Cardiac fibroblast (primary cell): Measurements from ENCODE around the gene DNAJC3.
A peak's percentile ranks its signal among the peaks of the same experiment; 100 is the strongest.

ENCODE experiments used
- DNase-seq, 2 donors: peaks; one replicate each; pipeline versions ENCODE4 v3.0.0 to v3.0.0-alpha.2; 2010; ENCODE audit warnings: low read depth in 2 of 2
- H3K4me3 ChIP-seq, 2 donors: replicated peaks in 1 of 2; 1 replicate in 1 of 2; 2 replicates in 1 of 2; pipeline ENCODE4 v1.5.1; 2011; ENCODE audit warnings: low read depth in 2 of 2, low read length in 2 of 2, mild to moderate bottlenecking in 2 of 2, moderate library complexity in 1 of 2
- TF ChIP-seq, protein P1 (sequence below): IDR thresholded peaks from one replicate; pipeline ENCODE4 v1.5.1; 2011; ENCODE audit warnings: low read depth, mild to moderate bottlenecking, low read length, inconsistent platforms

Gene DNAJC3

DNA sequence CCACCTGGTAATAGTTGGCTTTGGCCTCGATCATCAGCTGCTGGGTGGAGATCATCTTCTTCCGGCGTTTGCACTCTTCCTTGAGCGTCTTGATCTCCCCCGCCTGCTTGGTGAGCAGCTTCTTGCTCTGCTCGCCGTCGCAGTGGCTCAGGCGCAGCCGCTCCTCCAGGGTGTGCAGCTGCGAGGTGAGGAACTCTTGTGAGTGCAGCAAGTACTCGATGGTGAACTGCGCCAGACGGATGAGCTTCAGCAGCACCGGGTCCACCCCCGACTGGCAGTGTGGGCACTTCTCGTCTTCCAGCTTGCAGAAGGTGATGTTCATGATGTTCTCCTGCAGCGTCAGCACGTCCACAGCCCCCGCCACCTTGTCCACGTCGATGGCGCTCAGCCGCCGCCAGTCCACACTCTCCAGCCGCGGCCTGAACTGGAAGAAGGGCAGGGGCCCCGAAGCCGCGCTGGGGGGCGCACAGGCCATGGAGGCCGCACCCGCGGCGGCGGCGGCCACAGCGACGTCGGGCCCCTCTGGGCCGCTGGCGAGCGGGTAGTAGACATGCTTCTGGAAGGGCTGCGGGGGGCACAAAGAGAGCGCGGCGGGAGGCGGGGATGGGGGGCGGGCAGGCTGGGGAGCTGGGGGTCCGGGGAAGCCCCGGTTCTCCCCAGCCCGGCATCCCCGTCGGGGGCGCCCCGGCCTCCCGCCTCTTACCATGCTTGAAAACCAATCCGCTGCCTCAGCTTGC lies 35.5 kb upstream of the DNAJC3 start:
- DNase-seq = peak; percentile 39 to 44
- TF ChIP-seq, protein P1, sequence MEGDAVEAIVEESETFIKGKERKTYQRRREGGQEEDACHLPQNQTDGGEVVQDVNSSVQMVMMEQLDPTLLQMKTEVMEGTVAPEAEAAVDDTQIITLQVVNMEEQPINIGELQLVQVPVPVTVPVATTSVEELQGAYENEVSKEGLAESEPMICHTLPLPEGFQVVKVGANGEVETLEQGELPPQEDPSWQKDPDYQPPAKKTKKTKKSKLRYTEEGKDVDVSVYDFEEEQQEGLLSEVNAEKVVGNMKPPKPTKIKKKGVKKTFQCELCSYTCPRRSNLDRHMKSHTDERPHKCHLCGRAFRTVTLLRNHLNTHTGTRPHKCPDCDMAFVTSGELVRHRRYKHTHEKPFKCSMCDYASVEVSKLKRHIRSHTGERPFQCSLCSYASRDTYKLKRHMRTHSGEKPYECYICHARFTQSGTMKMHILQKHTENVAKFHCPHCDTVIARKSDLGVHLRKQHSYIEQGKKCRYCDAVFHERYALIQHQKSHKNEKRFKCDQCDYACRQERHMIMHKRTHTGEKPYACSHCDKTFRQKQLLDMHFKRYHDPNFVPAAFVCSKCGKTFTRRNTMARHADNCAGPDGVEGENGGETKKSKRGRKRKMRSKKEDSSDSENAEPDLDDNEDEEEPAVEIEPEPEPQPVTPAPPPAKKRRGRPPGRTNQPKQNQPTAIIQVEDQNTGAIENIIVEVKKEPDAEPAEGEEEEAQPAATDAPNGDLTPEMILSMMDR = no peak
- peak overlapping the region; percentile 56 to 75 for H3K4me3 ChIP-seq

DNA sequence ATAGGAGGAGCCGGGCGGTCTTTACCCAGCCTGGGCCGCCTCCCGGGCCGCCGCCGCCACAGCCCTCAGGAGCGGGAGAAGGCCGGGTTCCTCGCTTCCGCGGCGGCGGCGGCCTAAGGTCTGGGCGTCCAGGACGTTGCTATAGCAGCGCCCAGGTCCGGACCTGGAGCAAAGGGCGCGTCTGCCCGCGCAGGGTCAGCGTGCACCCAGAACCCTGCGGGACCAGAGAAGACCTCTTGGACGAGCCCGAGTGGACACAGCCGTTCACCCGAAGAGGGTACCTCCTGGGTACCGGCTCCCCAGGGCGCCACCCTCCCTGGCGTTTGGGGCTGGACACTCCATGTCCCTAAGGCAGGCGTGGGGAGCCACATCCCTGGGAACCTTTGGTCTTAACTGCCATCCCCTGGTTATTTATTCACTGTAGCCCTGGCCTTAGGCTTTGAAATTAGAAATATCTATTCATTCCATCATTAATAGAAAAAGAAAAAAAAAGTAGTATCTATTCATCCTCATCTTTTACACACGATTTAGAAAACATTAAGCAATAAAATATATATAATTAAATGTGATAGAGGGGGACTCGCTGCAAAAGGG lies 34.8 kb upstream of the DNAJC3 start:
- H3K4me3 ChIP-seq = peak overlapping the region; percentile 73 to 75
- DNase-seq = peak; percentile 62 to 69
- TF ChIP-seq, protein P1 = no peak

DNA sequence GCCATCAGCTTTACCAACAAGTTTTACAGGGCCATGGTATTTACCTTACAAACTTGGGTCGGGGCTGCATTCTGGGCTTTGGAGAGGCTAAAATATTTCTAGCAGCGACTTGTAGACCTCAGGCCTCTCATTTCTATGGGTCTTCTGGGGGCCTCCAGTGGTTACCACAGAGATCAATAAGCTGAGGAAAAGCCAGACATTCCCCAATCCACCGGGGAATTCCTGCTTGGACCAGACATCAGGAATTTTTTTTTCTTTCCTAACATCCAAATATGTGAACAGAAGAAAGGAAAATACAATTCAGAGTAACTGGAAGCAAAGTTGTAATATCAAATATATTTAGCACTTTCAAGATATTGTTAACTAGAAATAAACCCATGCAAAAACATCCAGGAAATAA lies 33.9 kb upstream of the DNAJC3 start:
- H3K4me3 ChIP-seq = peak overlapping the region; percentile 73 to 75
- no peak for DNase-seq
- TF ChIP-seq, protein P1 = no peak

DNA sequence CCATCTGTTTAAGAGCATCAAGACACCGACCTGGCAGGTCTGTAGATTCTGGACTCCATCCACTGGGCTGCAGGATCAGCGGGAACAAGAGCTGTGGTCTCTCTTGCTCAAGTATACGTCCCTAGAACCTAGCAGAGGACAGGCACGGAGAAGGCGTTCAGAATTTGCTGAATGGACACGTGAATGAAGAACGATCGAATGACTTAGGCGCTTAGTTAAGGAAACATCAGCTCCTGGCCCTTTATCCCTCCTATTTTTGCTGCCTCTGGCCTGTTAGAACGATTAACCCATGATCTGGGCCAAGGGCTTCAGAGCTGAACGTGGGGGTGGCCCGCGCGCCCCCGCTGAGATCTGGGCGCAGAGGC lies 33.4 kb upstream of the DNAJC3 start:
- peak; percentile 47 to 58 for DNase-seq
- TF ChIP-seq, protein P1 = no peak
- peak overlapping the region; percentile 73 to 75 for H3K4me3 ChIP-seq

DNA sequence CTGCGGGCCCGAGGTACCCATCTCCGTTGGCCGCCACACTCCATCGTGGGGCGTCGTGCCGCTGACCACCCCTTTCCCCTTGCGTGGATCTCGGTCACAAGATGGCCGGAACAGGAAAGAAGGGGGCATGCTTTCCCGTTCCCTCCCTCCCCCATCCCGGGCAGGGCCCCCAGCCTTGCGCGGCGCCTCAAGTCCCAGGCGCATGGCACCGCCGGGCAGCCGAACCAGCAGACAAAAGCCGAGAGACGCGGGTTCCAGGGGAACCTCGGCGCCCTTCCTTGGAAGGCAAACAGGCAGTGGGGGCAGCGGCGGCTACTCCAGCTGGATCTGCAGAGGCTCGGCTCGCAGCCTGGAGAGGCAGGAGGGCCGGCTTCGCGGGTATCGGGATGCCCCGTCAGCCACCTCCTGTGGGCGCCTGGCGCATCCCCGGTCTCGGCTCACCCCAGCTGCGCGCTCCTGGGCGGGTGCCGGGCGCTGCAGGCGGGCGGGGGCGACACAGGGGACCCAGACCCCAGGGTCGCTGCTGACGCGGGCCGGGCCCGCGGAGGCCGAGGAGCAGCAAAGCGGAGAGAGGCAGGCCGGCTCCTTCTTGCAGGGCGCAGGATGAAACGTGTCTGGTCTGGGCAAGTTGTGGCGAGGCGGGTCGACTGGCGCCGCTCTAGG lies 32.9 kb upstream of the DNAJC3 start:
- TF ChIP-seq, protein P1 = no peak
- H3K4me3 ChIP-seq = peak overlapping the region; percentile 73 to 75
- peak; percentile 49 to 55 for DNase-seq

DNA sequence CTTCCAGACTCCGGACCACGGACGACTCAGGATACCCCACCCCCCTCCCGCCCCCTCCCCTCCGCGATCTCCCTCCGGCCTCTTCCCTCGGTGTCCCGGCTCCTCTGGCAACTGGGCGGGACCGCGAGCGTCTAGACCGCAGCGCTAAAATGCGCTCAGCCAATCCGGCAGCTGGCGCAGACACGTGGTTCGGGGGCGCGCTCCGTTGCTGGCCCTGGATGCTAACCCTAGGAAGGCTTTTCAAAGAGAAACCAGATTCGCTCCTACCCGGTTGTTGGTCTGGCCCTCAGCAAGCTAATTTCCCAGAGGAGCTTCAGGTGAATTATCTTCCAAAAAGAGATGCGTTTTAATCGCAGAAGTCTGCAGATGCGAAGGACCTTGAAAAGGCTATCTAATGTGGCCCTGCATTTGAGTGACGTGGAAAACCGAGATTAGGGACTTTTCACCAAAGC lies 32.3 kb upstream of the DNAJC3 start, which contains the start of gene DZIP1:
Gene DZIP1, minus strand, starts transcription at position 106 of the 452 bp plus-strand sequence. CDS start 2,677 bp downstream, outside the sequence.
- TF ChIP-seq, protein P1 = no peak
- H3K4me3 ChIP-seq = peak within 1 kb of the TSS; percentile 73 to 75
- DNase-seq = peak; percentile 87 to 91
